SK-N-SH treated with all-trans-retinoic acid at 6 μM for 48 hours (cell line): Measurements from ENCODE around the gene PLOD2.

Experiments used
- ATAC-seq: fragments of 200-7000 bp; cut with Tn5 transposase; 3 replicates; pipeline ENCODE4 v1.9.1; 2020; ENCODE audit warnings: mild to moderate bottlenecking, moderate library complexity
- ARNTL ChIP-seq: fragments of 450-650 bp; formaldehyde crosslinking; IDR thresholded peaks from 2 replicates; pipeline ENCODE4 v1.5.0; 2020; ENCODE audit warnings: low read depth, mild to moderate bottlenecking, moderate library complexity, borderline replicate concordance
- BACH2 ChIP-seq: fragments of 250-450 bp; sonication (Bioruptor Pico); IDR thresholded peaks from 2 replicates; pipeline ENCODE4 v1.9.0; 2021; ENCODE audit warnings: mild to moderate bottlenecking, borderline replicate concordance
- CSDC2 ChIP-seq: fragments of 250-450 bp; sonication (Bioruptor Pico); IDR thresholded peaks from 2 replicates; pipeline ENCODE4 v1.5.0; 2020; ENCODE audit warnings: mild to moderate bottlenecking, moderate library complexity
- ESRRG ChIP-seq: fragments of 250-450 bp; sonication (Bioruptor Pico); IDR thresholded peaks from 2 replicates; pipeline ENCODE4 v1.6.1; 2021; ENCODE audit warnings: mild to moderate bottlenecking
- GLIS3 ChIP-seq: fragments of 250-450 bp; sonication (Bioruptor Pico); IDR thresholded peaks from 2 replicates; pipeline ENCODE4 v1.5.0; 2020; ENCODE audit warnings: mild to moderate bottlenecking, moderate library complexity
- ISL1 ChIP-seq: fragments of 250-450 bp; sonication (Bioruptor Pico); IDR thresholded peaks from 2 replicates; pipeline ENCODE4 v2.1.2; 2022; ENCODE audit warnings: mild to moderate bottlenecking, moderate library complexity
- OSR1 ChIP-seq: fragments of 250-450 bp; sonication (Bioruptor Pico); IDR thresholded peaks from 2 replicates; pipeline ENCODE4 v1.8.0; 2022; ENCODE audit warnings: moderate library complexity, mild to moderate bottlenecking, inconsistent platforms
- PPARA ChIP-seq: fragments of 250-450 bp; sonication (Bioruptor Pico); IDR thresholded peaks from 2 replicates; pipeline ENCODE4 v1.5.0; 2020; ENCODE audit warnings: mild to moderate bottlenecking, borderline replicate concordance
- RARB ChIP-seq: fragments of 250-450 bp; sonication (Bioruptor Pico); IDR thresholded peaks from 2 replicates; pipeline ENCODE4 v1.8.0; 2021; ENCODE audit warnings: mild to moderate bottlenecking, moderate library complexity
- SNAI2 ChIP-seq: fragments of 250-450 bp; sonication (Bioruptor Pico); IDR thresholded peaks from 2 replicates; pipeline ENCODE4 v1.5.0; 2020; ENCODE audit warnings: mild to moderate bottlenecking, moderate library complexity
- TCF4 ChIP-seq: fragments of 250-450 bp; sonication (Bioruptor Pico); IDR thresholded peaks from 2 replicates; pipeline ENCODE4 v1.8.0; 2021; ENCODE audit warnings: mild to moderate bottlenecking, moderate library complexity, borderline replicate concordance
- TOX ChIP-seq: fragments of 250-450 bp; sonication (Bioruptor Pico); IDR thresholded peaks from 2 replicates; pipeline ENCODE4 v1.8.0; 2021; ENCODE audit warnings: mild to moderate bottlenecking, moderate library complexity, borderline replicate concordance
- ZC3H10 ChIP-seq: fragments of 250-450 bp; sonication (Bioruptor Pico); IDR thresholded peaks from 2 replicates; pipeline ENCODE4 v1.5.1; 2021; ENCODE audit warnings: mild to moderate bottlenecking, moderate library complexity
- ZFP3 ChIP-seq: fragments of 250-450 bp; sonication (Bioruptor Pico); IDR thresholded peaks from 2 replicates; pipeline ENCODE4 v1.5.0; 2020; ENCODE audit warnings: mild to moderate bottlenecking, moderate library complexity
- ZFP30 ChIP-seq: fragments of 450-650 bp; formaldehyde crosslinking; IDR thresholded peaks from 2 replicates; pipeline ENCODE4 v1.5.0; 2022; ENCODE audit warnings: mild to moderate bottlenecking, moderate library complexity
- ZNF565 ChIP-seq: fragments of 450-650 bp; formaldehyde crosslinking; conservative IDR thresholded peaks from 2 replicates; pipeline ENCODE4 v1.5.0; 2020; ENCODE audit warnings: low read depth, mild to moderate bottlenecking, moderate library complexity
- ZNF8 ChIP-seq: fragments of 450-650 bp; formaldehyde crosslinking; IDR thresholded peaks from 2 replicates; pipeline ENCODE4 v1.5.0; 2020; ENCODE audit warnings: mild to moderate bottlenecking, moderate library complexity
- TF ChIP-seq, protein P1 (sequence below): fragments of 250-450 bp; sonication (Bioruptor Pico); IDR thresholded peaks from 2 replicates; pipeline ENCODE4 v1.8.0; 2020; ENCODE audit warnings: mild to moderate bottlenecking, moderate library complexity, borderline replicate concordance
- TF ChIP-seq, protein P2 (sequence below): fragments of 250-450 bp; sonication (Bioruptor Pico); IDR thresholded peaks from 2 replicates; pipeline ENCODE4 v1.5.0; 2020; ENCODE audit warnings: mild to moderate bottlenecking, moderate library complexity
- TF ChIP-seq, protein P3 (sequence below): fragments of 250-450 bp; sonication (Bioruptor Pico); IDR thresholded peaks from 2 replicates; pipeline ENCODE4 v1.5.1; 2021; ENCODE audit warnings: mild to moderate bottlenecking, moderate library complexity
- TF ChIP-seq, protein P4 (sequence below): fragments of 250-450 bp; sonication (Bioruptor Pico); IDR thresholded peaks from 2 replicates; pipeline ENCODE4 v1.8.0; 2021; ENCODE audit warnings: low read depth, mild to moderate bottlenecking, moderate library complexity, borderline replicate concordance

PLOD2 gene

DNA sequence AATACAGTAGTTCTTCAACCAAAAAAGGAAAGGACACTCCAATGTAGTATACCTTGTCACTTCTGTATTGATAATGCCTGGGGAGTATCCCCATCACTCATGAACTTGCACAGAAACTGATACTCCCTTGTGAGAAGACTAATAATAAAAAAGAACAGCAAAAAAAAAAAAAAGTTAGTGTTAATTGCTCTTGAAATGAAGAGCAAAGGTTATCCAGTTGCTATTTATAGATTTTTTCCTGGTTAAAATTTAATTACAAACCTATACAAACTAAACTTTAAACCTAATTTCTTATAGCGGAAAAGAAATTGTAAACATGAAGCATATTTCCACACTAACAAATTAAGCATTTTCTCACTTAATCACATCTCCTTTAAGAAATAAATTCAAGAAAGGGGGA is 6.7 kb downstream of the PLOD2 start:
- TF ChIP-seq ZNF8 (CRISPR knock-in tag) = no peak
- TF ChIP-seq, protein P1, sequence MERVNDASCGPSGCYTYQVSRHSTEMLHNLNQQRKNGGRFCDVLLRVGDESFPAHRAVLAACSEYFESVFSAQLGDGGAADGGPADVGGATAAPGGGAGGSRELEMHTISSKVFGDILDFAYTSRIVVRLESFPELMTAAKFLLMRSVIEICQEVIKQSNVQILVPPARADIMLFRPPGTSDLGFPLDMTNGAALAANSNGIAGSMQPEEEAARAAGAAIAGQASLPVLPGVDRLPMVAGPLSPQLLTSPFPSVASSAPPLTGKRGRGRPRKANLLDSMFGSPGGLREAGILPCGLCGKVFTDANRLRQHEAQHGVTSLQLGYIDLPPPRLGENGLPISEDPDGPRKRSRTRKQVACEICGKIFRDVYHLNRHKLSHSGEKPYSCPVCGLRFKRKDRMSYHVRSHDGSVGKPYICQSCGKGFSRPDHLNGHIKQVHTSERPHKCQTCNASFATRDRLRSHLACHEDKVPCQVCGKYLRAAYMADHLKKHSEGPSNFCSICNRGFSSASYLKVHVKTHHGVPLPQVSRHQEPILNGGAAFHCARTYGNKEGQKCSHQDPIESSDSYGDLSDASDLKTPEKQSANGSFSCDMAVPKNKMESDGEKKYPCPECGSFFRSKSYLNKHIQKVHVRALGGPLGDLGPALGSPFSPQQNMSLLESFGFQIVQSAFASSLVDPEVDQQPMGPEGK (CRISPR knock-in tag) = no peak
- no peak for TF ChIP-seq ZFP3
- no peak for TF ChIP-seq PPARA (CRISPR knock-in tag)
- no peak for TF ChIP-seq RARB (CRISPR knock-in tag)
- no peak for TF ChIP-seq OSR1 (CRISPR knock-in tag)
- TF ChIP-seq, all 23 proteins: peak for 0
- ATAC-seq = no peak

DNA sequence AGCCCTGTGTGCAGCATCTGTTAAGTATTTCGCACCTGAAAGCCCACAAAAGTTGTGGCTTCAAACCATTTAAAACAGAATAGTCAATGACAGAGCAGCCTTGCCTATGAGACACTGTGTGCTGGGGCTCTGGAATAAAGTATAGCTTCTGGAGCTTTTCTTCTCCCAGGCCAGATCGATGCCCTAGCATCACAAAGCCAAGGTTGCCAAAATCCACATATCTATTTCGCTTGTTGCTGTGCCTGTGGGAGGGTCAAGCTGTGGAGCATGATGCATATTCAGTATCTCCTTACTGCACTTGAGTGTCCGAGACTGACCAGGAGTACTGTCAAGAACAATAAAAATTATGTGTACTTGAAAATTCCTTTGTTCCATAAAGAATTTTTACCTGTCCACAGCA is 7.6 kb downstream of the PLOD2 start:
- no peak for ATAC-seq
- no peak for TF ChIP-seq SNAI2 (CRISPR knock-in tag)
- no peak for TF ChIP-seq OSR1 (CRISPR knock-in tag)
- TF ChIP-seq ESRRG = no peak
- TF ChIP-seq, protein P2, sequence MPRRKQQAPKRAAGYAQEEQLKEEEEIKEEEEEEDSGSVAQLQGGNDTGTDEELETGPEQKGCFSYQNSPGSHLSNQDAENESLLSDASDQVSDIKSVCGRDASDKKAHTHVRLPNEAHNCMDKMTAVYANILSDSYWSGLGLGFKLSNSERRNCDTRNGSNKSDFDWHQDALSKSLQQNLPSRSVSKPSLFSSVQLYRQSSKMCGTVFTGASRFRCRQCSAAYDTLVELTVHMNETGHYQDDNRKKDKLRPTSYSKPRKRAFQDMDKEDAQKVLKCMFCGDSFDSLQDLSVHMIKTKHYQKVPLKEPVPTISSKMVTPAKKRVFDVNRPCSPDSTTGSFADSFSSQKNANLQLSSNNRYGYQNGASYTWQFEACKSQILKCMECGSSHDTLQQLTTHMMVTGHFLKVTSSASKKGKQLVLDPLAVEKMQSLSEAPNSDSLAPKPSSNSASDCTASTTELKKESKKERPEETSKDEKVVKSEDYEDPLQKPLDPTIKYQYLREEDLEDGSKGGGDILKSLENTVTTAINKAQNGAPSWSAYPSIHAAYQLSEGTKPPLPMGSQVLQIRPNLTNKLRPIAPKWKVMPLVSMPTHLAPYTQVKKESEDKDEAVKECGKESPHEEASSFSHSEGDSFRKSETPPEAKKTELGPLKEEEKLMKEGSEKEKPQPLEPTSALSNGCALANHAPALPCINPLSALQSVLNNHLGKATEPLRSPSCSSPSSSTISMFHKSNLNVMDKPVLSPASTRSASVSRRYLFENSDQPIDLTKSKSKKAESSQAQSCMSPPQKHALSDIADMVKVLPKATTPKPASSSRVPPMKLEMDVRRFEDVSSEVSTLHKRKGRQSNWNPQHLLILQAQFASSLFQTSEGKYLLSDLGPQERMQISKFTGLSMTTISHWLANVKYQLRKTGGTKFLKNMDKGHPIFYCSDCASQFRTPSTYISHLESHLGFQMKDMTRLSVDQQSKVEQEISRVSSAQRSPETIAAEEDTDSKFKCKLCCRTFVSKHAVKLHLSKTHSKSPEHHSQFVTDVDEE (CRISPR knock-in tag) = no peak
- TF ChIP-seq BACH2 (CRISPR knock-in tag) = no peak
- no peak for TF ChIP-seq ARNTL (CRISPR knock-in tag)
- TF ChIP-seq TCF4 (CRISPR knock-in tag) = no peak

DNA sequence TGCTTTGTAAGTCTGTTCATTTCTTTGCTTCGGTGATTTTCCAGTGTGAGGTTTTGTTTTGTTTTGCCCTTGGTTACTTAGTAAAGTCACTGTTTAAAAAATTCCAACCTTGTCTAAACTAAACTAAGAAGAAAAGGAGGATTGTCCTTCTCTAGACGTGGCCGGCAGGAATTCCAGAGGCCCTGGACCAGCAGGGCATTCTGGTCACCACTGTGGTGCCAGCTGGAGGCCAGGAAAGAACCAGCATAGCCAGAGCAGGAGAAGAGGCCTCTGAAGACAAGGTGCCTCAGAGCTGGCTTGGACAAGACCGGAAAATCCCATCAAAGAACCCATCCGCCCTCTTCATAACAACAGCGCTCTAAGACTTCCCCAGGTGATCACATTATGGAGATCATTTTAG is 8.2 kb downstream of the PLOD2 start:
- no peak; the same call in 2 of the 3 replicates for ATAC-seq
- no peak for TF ChIP-seq ZFP30 (CRISPR knock-in tag)
- TF ChIP-seq ESRRG = no peak
- no peak for TF ChIP-seq RARB (CRISPR knock-in tag)
- no peak for TF ChIP-seq PPARA (CRISPR knock-in tag)
- no peak for TF ChIP-seq SNAI2 (CRISPR knock-in tag)
- TF ChIP-seq ARNTL (CRISPR knock-in tag) = no peak
- TF ChIP-seq OSR1 (CRISPR knock-in tag) = no peak
- TF ChIP-seq ZNF8 (CRISPR knock-in tag) = no peak
- TF ChIP-seq, protein P1 (CRISPR knock-in tag) = no peak
- TF ChIP-seq, protein P3, sequence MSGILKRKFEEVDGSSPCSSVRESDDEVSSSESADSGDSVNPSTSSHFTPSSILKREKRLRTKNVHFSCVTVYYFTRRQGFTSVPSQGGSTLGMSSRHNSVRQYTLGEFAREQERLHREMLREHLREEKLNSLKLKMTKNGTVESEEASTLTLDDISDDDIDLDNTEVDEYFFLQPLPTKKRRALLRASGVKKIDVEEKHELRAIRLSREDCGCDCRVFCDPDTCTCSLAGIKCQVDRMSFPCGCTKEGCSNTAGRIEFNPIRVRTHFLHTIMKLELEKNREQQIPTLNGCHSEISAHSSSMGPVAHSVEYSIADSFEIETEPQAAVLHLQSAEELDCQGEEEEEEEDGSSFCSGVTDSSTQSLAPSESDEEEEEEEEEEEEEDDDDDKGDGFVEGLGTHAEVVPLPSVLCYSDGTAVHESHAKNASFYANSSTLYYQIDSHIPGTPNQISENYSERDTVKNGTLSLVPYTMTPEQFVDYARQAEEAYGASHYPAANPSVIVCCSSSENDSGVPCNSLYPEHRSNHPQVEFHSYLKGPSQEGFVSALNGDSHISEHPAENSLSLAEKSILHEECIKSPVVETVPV (CRISPR knock-in tag) = no peak
- TF ChIP-seq TOX = no peak
- TF ChIP-seq ZC3H10 = no peak
- TF ChIP-seq, all 23 proteins: peak for 0

DNA sequence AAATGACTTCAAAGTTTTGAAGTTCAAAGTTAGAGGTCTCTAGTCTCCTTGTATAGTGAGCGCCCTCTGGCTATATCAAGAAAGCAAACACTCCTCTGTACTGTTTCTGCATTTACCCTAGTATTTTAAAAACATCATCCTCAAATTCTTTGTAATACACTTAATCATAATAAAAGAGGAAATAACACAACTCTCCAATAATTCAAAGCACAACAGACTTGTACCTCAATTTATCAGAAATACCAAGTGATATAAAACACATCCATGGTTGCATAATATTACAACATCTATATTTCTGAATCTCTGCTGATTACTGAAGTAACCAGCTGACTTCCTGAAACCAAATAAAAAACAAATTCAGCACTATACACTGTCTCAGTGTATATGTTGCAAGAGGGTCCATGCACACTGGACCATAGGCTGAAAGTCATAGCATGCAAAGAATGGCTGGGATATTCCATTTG is 12.5 kb downstream of the PLOD2 start:
- ATAC-seq = 0 out of 3 replicates have a peak, but pooled peaks have one; percentile 35
- no peak for TF ChIP-seq GLIS3
- TF ChIP-seq ESRRG = no peak
- no peak for TF ChIP-seq ISL1 (CRISPR knock-in tag)
- no peak for TF ChIP-seq OSR1 (CRISPR knock-in tag)
- TF ChIP-seq, protein P1 (CRISPR knock-in tag) = no peak
- TF ChIP-seq, protein P4, sequence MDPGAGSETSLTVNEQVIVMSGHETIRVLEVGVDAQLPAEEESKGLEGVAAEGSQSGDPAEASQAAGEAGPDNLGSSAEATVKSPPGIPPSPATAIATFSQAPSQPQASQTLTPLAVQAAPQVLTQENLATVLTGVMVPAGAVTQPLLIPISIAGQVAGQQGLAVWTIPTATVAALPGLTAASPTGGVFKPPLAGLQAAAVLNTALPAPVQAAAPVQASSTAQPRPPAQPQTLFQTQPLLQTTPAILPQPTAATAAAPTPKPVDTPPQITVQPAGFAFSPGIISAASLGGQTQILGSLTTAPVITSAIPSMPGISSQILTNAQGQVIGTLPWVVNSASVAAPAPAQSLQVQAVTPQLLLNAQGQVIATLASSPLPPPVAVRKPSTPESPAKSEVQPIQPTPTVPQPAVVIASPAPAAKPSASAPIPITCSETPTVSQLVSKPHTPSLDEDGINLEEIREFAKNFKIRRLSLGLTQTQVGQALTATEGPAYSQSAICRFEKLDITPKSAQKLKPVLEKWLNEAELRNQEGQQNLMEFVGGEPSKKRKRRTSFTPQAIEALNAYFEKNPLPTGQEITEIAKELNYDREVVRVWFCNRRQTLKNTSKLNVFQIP (CRISPR knock-in tag) = no peak
- no peak for TF ChIP-seq CSDC2
- no peak for TF ChIP-seq ZFP3
- TF ChIP-seq, protein P3 (CRISPR knock-in tag) = no peak
- no peak for TF ChIP-seq ZFP30 (CRISPR knock-in tag)
- TF ChIP-seq ZC3H10 = no peak
- no peak for TF ChIP-seq TOX
- TF ChIP-seq ZNF565 (CRISPR knock-in tag) = no peak
- TF ChIP-seq TCF4 (CRISPR knock-in tag) = no peak
- TF ChIP-seq ZNF8 (CRISPR knock-in tag) = no peak
